ENCODE results near the gene GPC5.

Gene GPC5

DNA sequence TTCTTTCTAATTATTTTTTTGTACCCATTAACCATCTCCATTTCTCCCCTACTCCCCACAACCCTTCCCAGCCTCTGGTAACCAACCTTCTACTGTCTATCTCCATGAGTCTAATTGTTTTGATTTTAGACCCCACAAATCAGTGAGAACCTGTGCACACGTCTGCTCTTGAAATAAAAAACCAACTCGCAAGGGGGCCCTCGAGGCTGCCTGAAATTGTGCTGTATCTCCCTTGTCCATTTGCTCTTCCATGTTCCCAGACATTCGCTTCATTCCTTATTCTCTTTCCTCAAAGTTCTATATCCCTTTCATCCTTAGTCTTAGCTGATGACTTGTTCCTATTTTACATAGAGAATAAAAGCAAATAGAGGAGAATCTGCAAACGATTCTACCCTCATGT is 95.0 kb downstream of the GPC5 start:
- ChIA-PET CTCF (no interaction called here), POLR2A (no interaction called here)
- TF ChIP-seq, protein P1, sequence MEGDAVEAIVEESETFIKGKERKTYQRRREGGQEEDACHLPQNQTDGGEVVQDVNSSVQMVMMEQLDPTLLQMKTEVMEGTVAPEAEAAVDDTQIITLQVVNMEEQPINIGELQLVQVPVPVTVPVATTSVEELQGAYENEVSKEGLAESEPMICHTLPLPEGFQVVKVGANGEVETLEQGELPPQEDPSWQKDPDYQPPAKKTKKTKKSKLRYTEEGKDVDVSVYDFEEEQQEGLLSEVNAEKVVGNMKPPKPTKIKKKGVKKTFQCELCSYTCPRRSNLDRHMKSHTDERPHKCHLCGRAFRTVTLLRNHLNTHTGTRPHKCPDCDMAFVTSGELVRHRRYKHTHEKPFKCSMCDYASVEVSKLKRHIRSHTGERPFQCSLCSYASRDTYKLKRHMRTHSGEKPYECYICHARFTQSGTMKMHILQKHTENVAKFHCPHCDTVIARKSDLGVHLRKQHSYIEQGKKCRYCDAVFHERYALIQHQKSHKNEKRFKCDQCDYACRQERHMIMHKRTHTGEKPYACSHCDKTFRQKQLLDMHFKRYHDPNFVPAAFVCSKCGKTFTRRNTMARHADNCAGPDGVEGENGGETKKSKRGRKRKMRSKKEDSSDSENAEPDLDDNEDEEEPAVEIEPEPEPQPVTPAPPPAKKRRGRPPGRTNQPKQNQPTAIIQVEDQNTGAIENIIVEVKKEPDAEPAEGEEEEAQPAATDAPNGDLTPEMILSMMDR (IDR thresholded peaks at IDR 0.05; ENCODE audit: control extremely low read depth, extremely low read depth, low read depth, missing control alignments), result no peak
- DNase-seq (ENCODE audit: extremely low spot score), result no peak

GRCh38 chr13:91498298-91498697 is 99.9 kb downstream of the GPC5 start:
- TF ChIP-seq, protein P1 (IDR thresholded peaks at IDR 0.05; ENCODE audit: control extremely low read depth, extremely low read depth, low read depth, missing control alignments), result no peak
- POLR2A ChIA-PET, result no interaction called here
- no peak for DNase-seq (ENCODE audit: extremely low spot score)
- CTCF ChIA-PET, result no interaction called here

- ChIA-PET CTCF (no interaction called here), POLR2A (no interaction called here)
- TF ChIP-seq, protein P1 (IDR thresholded peaks at IDR 0.05; ENCODE audit: control extremely low read depth, extremely low read depth, low read depth, missing control alignments), result no peak
- DNase-seq (ENCODE audit: extremely low spot score), result no peak
These were observed 105.8 kb downstream of the GPC5 start for GRCh38 chr13:91504216-91504615.

DNA sequence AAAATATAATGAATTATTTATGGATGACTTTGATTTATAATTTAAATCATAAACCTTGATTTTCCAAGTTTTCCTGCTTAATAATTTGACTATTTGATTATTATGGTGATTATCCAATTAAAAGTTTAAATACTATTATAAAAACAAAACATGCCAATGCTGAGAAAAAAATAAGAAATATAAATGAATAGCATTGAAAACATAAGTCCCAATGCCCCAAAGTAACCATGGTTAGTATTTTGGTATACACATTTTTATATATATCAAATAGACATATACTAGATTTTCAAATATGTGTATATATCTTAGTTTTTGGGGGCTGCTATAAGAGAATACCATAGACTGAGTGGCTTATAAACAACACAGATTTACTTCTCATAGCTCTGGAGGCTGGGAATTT is 108.3 kb downstream of the GPC5 start:
- ChIA-PET CTCF (interaction anchor here (1.5 kb wide), 1 partner anchor 12 kb away, joined by 3 read pairs; no protein-coding TSS in a partner anchor), POLR2A (no interaction called here)
- TF ChIP-seq, protein P1 (IDR thresholded peaks at IDR 0.05; ENCODE audit: control extremely low read depth, extremely low read depth, low read depth, missing control alignments), result no peak
- DNase-seq (ENCODE audit: extremely low spot score), result no peak

- TF ChIP-seq, protein P1 (IDR thresholded peaks at IDR 0.05; ENCODE audit: control extremely low read depth, extremely low read depth, low read depth, missing control alignments), result no peak
- CTCF ChIA-PET, result interaction anchor here (1.0 to 1.4 kb wide), 3 partner anchors 8 to 18 kb away, joined by 5 read pairs; no protein-coding TSS in a partner anchor
- DNase-seq (ENCODE audit: extremely low spot score), result no peak
- POLR2A ChIA-PET, result no interaction called here
These were observed 111.6 kb downstream of the GPC5 start for GRCh38 chr13:91510058-91510457.

- DNase-seq (ENCODE audit: extremely low spot score), result no peak
- POLR2A ChIA-PET, result no interaction called here
- CTCF ChIA-PET, result no interaction called here
- TF ChIP-seq, protein P1 (IDR thresholded peaks at IDR 0.05; ENCODE audit: control extremely low read depth, extremely low read depth, low read depth, missing control alignments), result no peak
These were observed 115.4 kb downstream of the GPC5 start for GRCh38 chr13:91513790-91514189.

- ChIA-PET POLR2A (no interaction called here), CTCF (interaction anchor here (1.2 kb wide), 1 partner anchor 10 kb away, joined by 3 read pairs; no protein-coding TSS in a partner anchor)
- TF ChIP-seq, protein P1 (IDR thresholded peaks at IDR 0.05; ENCODE audit: control extremely low read depth, extremely low read depth, low read depth, missing control alignments), result no peak
- no peak for DNase-seq (ENCODE audit: extremely low spot score)
These were observed 118.4 kb downstream of the GPC5 start for GRCh38 chr13:91516799-91517198.

Data from GM10248 (cell line).